Testis (tissue), 2 donors: ENCODE results near the gene SPATA13.

Experiments used
- CTCF ChIP-seq, 3 experiments: fragments of 450-650 bp in 2 of 3; fragments of 200-600 bp in 1 of 3; sonication (generic) in 1 of 3; IDR thresholded peaks; one replicate each; pipeline ENCODE4 v1.5.1; 2016 to 2019; ENCODE audit warnings: antibody characterized with exemption in 3 of 3, mild to moderate bottlenecking in 2 of 3, moderate library complexity in 1 of 3
- POLR2A ChIP-seq: fragments of 450-650 bp; IDR thresholded peaks from one replicate; pipeline ENCODE4 v1.6.1; 2017; ENCODE audit warnings: antibody characterized with exemption, mild to moderate bottlenecking, moderate library complexity

GRCh38 chr13:24179486-24179850, 18.9 kb downstream of the SPATA13 start:
- TF ChIP-seq CTCF (IDR thresholded peaks at IDR 0.05): no peak
- TF ChIP-seq POLR2A: no peak
